GM18951 (cell line): ENCODE data around the gene TRIM4.

ENCODE experiments used
- POLR2A ChIP-seq: IDR thresholded peaks from 4 replicates; pipeline ENCODE4 v1.6.1; 2011; ENCODE audit warnings: mild to moderate bottlenecking; ENCODE audit not compliant: insufficient read length, insufficient read depth; ENCODE audit errors: extremely low read depth
- in situ Hi-C: fragments of 300-500 bp; cut with MboI; formaldehyde crosslinking; loops from one replicate; pipeline ENCODE4 v1.12.0; 2022; ENCODE audit warnings: low sequenced_read_pairs, mixed read lengths, inconsistent platforms; ENCODE audit not compliant: unreplicated experiment

The TRIM4 gene

DNA sequence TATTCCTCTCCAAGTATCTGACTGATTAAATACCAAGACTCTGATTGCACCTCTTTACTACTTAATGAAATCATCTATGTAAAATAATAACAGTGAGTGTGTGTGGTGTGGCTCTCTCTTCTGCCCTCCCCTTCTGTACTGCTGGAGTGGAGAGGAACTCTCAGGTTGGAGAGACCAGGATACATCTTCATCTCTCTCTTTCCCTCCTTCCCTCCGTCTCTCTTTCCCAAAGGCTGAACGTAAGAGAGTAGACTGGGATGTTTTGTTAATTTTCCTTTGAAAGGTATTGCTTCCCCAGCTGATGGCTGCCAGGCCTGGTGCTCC, 10.4 kb upstream of the TRIM4 start:
- in situ Hi-C loops, result no loop called here

GRCh38 chr7:99928994-99929729, 9.8 kb upstream of the TRIM4 start, which contains the start of gene GJC3:
Gene GJC3 (minus strand): TSS chr7:99929620. CDS start chr7:99929620, 0 bp downstream.
- in situ Hi-C loops, result no loop called here
- TF ChIP-seq POLR2A, result no peak

More for the DNA sequence above, 10.4 kb upstream of the TRIM4 start:
- no peak for TF ChIP-seq POLR2A

GRCh38 chr7:99928188-99928587, 8.9 kb upstream of the TRIM4 start:
- no peak for TF ChIP-seq POLR2A

GRCh38 chr7:99927536-99927935, 8.2 kb upstream of the TRIM4 start:
- in situ Hi-C loops, result no loop called here
- no peak for TF ChIP-seq POLR2A

More at GRCh38 chr7:99928188-99928587, 8.9 kb upstream of the TRIM4 start:
- in situ Hi-C loops, result no loop called here

GRCh38 chr7:99926321-99926720, 7.0 kb upstream of the TRIM4 start:
- TF ChIP-seq POLR2A, result no peak
- in situ Hi-C loops, result no loop called here

DNA sequence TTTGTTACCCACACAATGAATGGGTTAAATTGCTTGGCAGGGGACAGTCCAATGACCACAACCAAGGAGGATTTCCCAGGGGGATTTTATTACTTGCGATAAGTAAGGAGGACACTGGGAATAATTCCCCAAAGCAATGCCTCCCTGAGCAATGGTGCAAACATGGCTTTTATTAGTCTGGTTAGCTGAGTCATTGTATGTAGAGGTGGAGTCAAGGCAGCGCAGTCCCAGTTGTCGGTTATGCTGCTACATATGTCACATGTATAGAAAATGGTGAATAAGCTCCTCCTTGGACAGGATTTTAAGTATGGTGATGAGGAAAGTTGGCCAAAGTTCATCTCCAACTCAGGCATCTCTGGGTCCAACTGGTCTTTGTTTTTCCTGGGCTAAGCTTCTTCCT, 3.9 kb upstream of the TRIM4 start:
- no peak for TF ChIP-seq POLR2A
- in situ Hi-C loops, result no loop called here

- no peak for TF ChIP-seq POLR2A
- in situ Hi-C loops, result no loop called here
Observed at GRCh38 chr7:99920149-99920548, 819 bp upstream of the TRIM4 start.

DNA sequence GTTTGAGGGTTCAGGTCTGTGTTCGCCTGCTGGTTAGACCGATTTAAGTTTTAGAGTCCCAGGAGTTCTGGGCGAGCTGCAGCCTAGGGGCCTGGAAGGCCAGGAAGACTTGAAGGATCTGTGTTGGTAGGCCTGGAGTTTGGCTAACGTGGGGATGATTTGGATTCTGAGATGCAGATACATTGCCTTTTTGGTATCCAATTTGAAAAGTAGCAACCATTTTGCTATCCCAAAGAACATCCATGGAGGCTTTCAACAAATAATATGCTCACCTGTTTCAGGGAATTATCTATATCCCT, 433 bp upstream of the TRIM4 start:
- in situ Hi-C loops, result no loop called here
- TF ChIP-seq POLR2A, result no peak

GRCh38 chr7:99910976-99911375, 8.4 kb downstream of the TRIM4 start:
- in situ Hi-C loops, result no loop called here
- no peak for TF ChIP-seq POLR2A

DNA sequence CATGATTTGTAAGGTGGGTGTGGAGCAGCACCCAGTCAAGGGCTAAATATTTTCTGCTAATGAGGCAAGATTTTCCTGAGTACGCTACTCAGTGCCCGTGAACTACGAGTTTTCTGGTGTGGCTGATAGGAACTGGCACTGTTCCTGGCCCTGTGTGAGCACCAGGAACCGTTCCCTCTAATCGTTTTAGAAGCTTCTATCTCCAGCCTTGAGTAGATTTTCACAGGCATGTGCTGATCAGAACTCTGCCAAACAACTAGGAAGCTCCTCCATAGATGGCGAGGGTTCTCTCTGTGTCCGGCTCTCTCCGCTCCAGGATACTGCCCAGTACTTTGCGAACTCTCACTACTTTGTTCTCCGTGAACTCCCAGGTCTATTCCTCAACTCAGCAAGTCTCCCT, 17.7 kb downstream of the TRIM4 start:
- in situ Hi-C loops, result no loop called here

GRCh38 chr7:99899830-99900519, 19.4 kb downstream of the TRIM4 start:
- no peak for TF ChIP-seq POLR2A
- in situ Hi-C loops, result no loop called here

More for the DNA sequence above, 17.7 kb downstream of the TRIM4 start:
- no peak for TF ChIP-seq POLR2A

DNA sequence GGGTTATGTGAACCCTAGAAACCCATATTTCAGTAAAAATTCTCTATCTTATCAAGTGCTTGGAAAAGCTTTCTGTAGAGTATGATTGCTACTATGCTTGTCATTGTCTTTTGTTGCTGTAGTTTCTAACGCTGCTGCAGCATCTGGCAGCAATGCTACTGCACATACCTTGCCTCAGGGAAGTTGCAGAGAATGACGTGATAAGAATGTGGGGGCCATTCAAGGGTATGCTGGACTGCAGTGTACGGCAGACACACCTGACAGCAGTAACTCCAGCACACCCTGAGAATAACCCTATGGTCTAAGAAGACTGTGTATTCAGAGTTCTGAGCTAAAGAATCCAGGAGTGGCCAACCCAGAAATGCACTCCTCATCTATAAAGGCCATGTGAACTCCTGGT, 20.5 kb downstream of the TRIM4 start:
- in situ Hi-C loops, result no loop called here
- no peak for TF ChIP-seq POLR2A

- in situ Hi-C loops, result no loop called here
- TF ChIP-seq POLR2A, result no peak
Observed at GRCh38 chr7:99898023-99898357, 21.3 kb downstream of the TRIM4 start.

GRCh38 chr7:99897322-99898022, 21.9 kb downstream of the TRIM4 start:
- in situ Hi-C loops, result no loop called here
- TF ChIP-seq POLR2A, result no peak
